Mesothelial cell of epicardium (in vitro differentiated cells): Measurements from ENCODE around the gene SLC13A4. TPM values are rescaled to one million over a fixed set of nuclear protein-coding genes. Genes with fewer than 3 reads are reported as not detected.
A peak's percentile ranks its signal among the peaks of the same experiment; 100 is the strongest.
"Not testable (repeated sequence)": the region's sequence is repeated elsewhere in the genome, so short reads cannot be mapped to it uniquely, and the experiment has no call there.

Experiments used
- DNase-seq, 2 experiments: peaks; one replicate each; pipeline ENCODE4 v3.0.0; 2021; ENCODE audit warnings: low spot score in 2 of 2; ENCODE audit not compliant: unreplicated experiment in 2 of 2
- H3K27ac Mint-ChIP-seq: 2 replicates; pipeline ENCODE4 v1.8.0; 2021; ENCODE audit warnings: mixed read lengths
- H3K27me3 Mint-ChIP-seq: 2 replicates; pipeline ENCODE4 v1.8.0; 2021; ENCODE audit warnings: low read depth, mixed read lengths
- H3K36me3 Mint-ChIP-seq: 2 replicates; pipeline ENCODE4 v1.8.0; 2021; ENCODE audit warnings: mixed read lengths
- H3K4me1 Mint-ChIP-seq: 2 replicates; pipeline ENCODE4 v1.8.0; 2021; ENCODE audit warnings: mixed read lengths
- H3K4me3 Mint-ChIP-seq: 2 replicates; pipeline ENCODE4 v1.8.0; 2021; ENCODE audit warnings: mild to moderate bottlenecking, moderate library complexity, mixed read lengths
- H3K9me3 Mint-ChIP-seq: 2 replicates; pipeline ENCODE4 v1.8.0; 2021; ENCODE audit warnings: mixed read lengths
- total RNA-seq: library from RNA; stranded (reverse); gene quantifications from 3 replicates; pipeline ENCODE4 v1.2.1, GENCODE V29; 2021
- TF ChIP-seq, protein P1 (sequence below): fragments of 200-600 bp; sonication (generic); IDR thresholded peaks from one replicate; pipeline ENCODE4 v1.5.0; 2021; ENCODE audit warnings: antibody characterized with exemption; ENCODE audit not compliant: unreplicated experiment

Gene SLC13A4
- total RNA-seq, 1 donor from 2014 or later = not detected

DNA sequence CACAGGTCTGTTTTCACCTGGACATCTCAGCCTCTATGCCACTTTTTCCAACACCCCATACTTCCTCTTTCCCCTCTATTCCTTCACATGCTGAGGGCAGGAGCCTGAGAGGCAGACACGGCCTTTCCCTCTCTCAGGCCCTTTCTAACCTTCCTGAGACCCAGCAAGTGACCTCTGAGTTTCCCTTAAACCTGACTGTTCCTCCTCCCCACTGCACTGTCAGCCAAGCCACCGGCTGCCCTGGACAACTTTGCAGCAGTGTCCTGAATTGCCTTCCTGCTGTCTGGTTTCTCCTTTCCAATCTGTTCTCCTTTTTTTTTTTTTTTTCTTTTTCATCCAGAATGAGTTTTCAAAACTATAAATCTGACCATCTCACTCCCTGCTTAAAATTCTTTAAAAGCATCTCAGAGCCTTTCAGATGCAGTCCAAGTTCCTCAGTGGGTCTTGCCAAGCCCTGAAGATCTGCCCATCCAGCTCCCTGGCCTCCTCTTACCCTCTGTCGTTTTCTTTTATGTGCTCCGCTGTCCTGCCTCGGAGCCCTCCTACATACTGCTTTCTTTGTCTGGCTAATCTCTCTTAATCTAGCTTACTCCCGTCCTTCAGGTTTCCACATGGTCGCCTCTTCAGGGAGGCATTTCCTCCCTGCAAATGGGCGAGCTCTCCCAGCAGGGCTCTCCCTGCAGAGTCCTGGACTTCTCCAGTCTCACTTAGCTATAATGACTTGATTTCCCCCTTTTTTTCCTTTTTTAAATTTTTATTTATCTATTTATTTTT, 30.5 kb downstream of the SLC13A4 start:
- Mint-ChIP-seq H3K4me1 (peaks cover 8% of the 10 kb centered on the region), H3K27me3 (no peaks in the 10 kb centered on the region), H3K4me3 (no peak overlapping the region), H3K9me3 (no peaks in the 10 kb centered on the region), H3K36me3 (peaks cover 8% of the 10 kb centered on the region), H3K27ac (peak overlapping the region; percentile 59)
- no peak for DNase-seq
- TF ChIP-seq, protein P1, sequence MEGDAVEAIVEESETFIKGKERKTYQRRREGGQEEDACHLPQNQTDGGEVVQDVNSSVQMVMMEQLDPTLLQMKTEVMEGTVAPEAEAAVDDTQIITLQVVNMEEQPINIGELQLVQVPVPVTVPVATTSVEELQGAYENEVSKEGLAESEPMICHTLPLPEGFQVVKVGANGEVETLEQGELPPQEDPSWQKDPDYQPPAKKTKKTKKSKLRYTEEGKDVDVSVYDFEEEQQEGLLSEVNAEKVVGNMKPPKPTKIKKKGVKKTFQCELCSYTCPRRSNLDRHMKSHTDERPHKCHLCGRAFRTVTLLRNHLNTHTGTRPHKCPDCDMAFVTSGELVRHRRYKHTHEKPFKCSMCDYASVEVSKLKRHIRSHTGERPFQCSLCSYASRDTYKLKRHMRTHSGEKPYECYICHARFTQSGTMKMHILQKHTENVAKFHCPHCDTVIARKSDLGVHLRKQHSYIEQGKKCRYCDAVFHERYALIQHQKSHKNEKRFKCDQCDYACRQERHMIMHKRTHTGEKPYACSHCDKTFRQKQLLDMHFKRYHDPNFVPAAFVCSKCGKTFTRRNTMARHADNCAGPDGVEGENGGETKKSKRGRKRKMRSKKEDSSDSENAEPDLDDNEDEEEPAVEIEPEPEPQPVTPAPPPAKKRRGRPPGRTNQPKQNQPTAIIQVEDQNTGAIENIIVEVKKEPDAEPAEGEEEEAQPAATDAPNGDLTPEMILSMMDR = no peak

DNA sequence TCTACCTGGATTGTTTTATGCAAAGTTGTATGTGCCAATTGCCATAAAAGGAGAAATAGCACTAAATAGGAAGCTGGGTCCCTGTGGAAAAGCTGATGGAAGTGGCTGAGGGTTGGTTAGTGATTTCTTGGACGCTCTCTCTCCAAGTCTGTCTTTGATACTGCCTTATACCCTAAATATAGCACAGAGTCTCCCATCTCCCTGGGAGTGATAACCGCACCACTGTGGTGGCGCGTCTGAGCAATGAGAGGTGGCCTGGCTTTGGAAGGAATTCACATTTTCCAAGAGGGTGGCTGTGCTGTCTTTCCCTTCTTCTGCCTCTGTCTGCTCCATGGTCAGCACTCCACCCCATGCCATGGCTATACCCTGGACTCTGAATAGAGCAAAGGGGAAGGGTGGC, 34.4 kb downstream of the SLC13A4 start:
- peaks cover 8% of the 10 kb centered on the region for H3K4me1 Mint-ChIP-seq
- peaks cover 22% of the 10 kb centered on the region for H3K36me3 Mint-ChIP-seq
- H3K27me3 Mint-ChIP-seq = no peaks in the 10 kb centered on the region
- TF ChIP-seq, protein P1 = no peak
- H3K4me3 Mint-ChIP-seq = no peak overlapping the region
- no peak for DNase-seq
- no peaks in the 10 kb centered on the region for H3K9me3 Mint-ChIP-seq
- H3K27ac Mint-ChIP-seq = no peak overlapping the region

DNA sequence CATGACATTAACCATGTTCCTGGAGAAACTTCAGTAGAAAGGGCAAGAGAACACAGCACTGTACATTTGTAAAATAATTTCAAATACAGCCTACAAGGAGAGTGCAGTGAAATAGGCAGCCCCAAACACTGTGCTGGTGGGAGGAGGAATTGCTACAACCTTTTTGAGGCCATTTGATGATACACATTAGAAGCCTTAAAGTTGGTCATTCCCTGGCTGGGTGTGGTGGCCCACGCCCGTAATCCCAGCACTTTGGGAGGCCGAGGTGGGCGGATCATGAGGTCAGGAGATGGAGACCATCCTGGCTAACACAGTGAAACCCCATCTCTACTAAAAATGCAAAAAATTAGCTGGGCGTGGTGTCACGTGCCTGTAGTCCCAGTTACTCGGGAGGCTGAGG, 35.4 kb downstream of the SLC13A4 start:
- not testable (repeated sequence) for H3K27me3 Mint-ChIP-seq, H3K4me3 Mint-ChIP-seq, DNase-seq, H3K27ac Mint-ChIP-seq, H3K9me3 Mint-ChIP-seq, H3K4me1 Mint-ChIP-seq
- H3K36me3 Mint-ChIP-seq = peaks cover 22% of the 10 kb centered on the region

DNA sequence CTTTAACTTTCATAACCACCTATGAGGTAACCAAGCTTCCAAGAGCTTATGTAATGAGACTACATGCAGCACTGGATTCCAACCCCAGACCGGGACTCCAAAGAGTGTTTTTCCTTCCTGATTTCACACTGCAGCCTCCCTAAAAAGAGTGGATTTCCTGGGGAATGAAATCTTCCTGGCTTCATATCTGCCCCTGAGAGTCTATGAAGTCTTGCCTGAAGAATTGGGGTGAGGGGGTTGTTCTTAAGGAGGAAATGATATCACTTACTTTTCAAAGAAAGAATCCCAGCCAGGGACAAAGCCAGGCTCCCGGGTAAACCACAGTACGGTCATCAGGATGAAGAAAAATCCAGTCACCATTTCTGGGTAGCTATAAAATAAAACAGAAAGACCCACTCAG, 35.9 kb downstream of the SLC13A4 start:
- H3K27me3 Mint-ChIP-seq = no peaks in the 10 kb centered on the region
- no peaks in the 10 kb centered on the region for H3K9me3 Mint-ChIP-seq
- TF ChIP-seq, protein P1 = no peak
- H3K27ac Mint-ChIP-seq = no peak overlapping the region
- H3K4me1 Mint-ChIP-seq = peaks cover under 1% of the 10 kb centered on the region
- H3K36me3 Mint-ChIP-seq = peaks cover 22% of the 10 kb centered on the region
- H3K4me3 Mint-ChIP-seq = no peak overlapping the region
- no peak for DNase-seq

DNA sequence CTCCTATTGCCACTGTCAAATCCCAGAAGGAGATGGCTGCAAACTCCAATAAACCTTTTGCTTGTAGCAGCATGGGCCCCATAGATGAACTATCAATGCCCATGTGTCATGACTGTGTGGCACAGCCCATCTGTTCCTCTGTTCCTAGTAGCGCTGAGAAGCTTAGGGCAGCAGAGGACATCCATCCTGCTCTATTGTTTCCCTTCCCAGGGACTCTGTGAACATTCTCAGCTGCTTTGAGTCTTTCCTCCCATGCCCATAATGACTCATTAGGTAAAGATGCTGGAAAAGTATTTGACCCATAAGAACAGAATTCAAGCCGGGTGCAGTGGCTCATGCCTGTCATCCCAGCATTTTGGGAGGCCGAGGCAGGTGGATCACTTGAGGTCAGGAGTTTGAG, 37.4 kb downstream of the SLC13A4 start:
- H3K27ac Mint-ChIP-seq = no peak overlapping the region

DNA sequence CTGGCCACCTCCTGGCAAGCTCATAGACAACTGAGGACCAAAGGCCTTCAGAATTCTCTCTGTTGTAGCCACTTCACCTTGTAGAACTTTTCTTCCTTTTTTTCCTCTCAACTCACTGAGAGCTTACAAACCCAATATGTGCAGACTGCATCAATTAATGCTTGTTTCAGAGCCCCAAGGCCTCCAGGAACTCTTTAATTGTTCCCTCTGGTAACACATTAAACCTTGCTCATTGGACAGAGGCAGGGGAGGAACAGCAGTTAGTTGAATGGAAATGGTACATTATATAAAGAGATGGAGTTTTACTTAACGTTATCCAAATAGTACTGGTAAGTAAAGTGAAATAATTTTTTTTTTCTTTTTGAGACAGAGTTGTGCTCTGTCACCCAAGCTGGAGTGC, 40.5 kb downstream of the SLC13A4 start:
- H3K9me3 Mint-ChIP-seq = no peaks in the 10 kb centered on the region
- no peak for DNase-seq
- H3K36me3 Mint-ChIP-seq = peaks cover 26% of the 10 kb centered on the region
- no peak overlapping the region for H3K4me3 Mint-ChIP-seq
- no peak overlapping the region for H3K27ac Mint-ChIP-seq
- TF ChIP-seq, protein P1 = no peak
- H3K4me1 Mint-ChIP-seq = peaks cover 12% of the 10 kb centered on the region
- no peaks in the 10 kb centered on the region for H3K27me3 Mint-ChIP-seq

More for the DNA sequence above, 37.4 kb downstream of the SLC13A4 start:
- no peak for DNase-seq
- Mint-ChIP-seq H3K4me3 (no peak overlapping the region), H3K9me3 (no peaks in the 10 kb centered on the region), H3K27me3 (no peaks in the 10 kb centered on the region), H3K36me3 (peaks cover 25% of the 10 kb centered on the region), H3K4me1 (no peaks in the 10 kb centered on the region)
- TF ChIP-seq, protein P1 = no peak
